ENCODE results near the gene ARHGAP28.

Gene ARHGAP28

DNA sequence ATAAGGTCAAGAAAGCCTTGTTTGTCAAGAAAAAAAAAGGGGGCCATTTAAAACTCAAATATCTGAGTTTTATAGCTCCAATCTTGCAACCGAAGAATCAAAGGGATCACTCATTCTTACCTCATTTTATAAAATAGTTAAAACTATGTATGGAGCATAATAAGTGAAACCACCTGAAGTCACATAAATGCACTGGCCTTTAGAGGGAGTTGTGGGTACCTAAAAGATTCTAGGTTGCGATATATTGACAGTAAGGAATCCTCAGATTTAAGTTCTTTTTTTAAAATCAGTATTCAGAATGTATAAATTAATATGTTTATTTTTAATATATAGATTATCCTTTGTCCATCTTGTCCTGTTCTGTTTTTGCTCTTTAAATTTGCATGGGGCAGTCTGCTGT, 3.4 kb downstream of the ARHGAP28 start:
- no peak for DNase-seq (ENCODE audit: low read depth)

DNA sequence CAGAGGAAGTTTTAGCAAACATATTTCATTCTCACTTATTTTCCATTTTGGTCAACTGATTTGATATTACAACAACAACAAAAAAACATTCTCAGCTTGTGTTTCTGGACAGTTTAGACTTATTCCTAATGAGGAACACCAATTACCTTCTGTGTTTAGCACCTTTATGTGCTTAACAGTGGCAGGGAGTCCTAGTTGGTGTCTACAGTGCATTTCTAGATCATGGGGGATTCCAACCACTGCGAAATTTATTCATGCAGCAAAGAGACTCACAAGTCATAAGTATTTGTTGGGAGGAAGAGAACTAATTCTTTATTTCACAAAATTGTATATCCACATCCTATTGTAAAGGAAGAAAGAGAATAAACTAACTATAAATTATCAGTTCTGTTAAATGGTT, 4.2 kb downstream of the ARHGAP28 start:
- no peak for DNase-seq (ENCODE audit: low read depth)

DNA sequence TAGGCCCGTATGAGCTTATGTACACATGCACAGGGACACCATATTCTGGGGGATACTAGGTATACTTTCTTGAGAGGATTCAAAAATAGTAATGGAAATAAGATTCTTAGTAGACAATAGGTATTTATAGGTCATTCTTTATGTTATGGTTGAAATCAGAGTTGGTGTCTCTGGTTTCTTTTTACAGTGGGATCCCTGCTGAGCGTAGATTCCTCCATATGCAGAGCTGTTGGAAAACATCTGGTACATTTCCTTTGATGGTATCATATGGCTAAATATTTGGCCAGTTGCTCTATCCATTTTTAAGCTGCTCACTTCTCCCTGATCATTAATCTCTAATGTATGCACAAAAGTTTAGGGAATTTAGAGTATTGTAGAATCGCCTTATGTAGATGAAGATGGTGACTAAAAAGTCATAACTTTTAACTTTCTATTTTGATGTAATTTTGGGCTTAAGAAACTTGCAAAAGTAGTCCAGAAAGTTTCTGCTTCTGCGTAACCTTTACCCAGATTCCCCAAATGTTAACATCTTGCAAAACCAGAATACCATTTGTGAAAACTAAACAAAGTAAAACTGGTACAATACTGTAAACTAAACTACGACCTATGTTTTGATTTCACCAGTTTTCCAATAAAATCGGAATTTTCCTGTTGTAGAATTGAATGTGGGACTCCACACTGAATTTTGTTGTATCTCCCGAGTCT, 5.4 kb downstream of the ARHGAP28 start:
- DNase-seq (ENCODE audit: low read depth): no peak

DNA sequence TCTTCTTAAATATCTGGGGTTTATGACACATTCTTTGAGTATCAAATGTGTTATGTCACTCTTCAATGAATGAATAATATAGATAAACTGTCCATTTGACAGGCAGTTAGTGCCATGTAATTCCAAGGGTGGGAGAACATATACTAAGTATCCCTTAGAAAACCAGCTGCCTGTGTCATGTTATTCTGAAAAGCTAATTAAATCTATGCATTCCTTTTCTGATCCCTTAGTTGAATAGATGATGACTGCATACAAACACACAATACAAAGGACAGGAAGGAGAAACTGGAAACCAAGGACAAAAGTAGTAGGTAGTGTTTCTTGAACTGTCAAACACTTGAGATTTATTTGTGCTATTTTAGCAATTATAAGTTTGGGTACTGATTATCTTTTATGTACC, 8.3 kb downstream of the ARHGAP28 start:
- DNase-seq (ENCODE audit: low read depth): no peak

DNA sequence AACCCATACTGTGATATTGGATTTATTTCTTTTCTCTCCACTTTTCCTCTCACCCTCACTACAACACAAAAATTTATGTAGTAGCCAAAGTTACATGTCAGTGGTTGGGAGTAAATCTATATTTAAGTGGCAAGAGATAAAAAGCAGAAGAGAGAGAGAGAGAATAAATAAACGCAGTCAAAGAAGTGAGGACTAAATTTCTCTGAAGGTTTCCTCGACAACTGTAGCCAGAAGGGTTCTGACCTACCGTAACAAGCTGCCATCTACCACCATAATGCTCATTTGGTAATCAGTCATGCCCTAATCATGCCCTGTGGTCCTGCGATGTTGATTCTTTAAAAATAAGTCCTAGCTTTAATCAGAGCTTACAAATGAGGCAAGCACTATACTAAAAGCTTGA, 9.1 kb downstream of the ARHGAP28 start:
- DNase-seq (ENCODE audit: low read depth): no peak

DNA sequence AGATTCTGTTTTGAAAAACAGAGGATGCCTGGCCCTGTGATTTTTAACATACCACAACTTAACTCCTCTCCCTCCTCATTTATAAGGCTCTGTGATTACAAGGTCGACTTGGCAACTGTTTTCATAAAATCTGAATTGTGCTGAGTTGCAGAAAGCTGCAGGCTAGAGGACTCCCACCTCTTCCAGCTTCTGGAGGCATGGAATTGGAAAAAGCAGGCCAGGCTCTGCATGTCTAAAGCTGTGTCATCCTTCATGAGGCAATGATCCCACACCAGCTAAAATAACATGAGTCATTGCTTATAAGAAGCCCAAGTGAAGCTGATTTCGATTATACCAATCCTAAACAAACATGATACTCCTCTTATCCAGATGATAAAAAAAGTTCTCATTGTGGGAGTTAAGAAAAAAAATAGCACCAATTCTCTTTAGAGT, 11.7 kb downstream of the ARHGAP28 start:
- DNase-seq (ENCODE audit: low read depth): no peak

DNA sequence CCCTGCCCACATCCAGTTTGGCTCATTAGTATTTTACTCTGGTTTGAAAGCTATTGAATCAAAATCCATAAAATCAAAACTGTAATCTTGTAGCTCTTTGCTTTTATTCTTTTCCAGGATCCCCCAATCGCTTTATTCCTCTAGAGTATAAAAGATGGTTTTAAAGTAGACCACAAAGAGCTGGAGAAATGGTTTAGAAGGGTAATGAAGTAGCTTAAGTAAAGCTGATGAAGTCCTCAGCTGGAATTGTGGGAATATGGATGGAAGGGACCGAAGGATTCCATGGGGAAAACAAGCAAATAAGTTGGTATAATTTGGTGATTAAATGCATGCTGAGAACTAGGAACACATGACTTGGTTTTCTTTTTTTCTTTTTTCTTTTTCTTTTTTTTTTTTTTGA, 12.3 kb downstream of the ARHGAP28 start:
- no peak for DNase-seq (ENCODE audit: low read depth)

DNA sequence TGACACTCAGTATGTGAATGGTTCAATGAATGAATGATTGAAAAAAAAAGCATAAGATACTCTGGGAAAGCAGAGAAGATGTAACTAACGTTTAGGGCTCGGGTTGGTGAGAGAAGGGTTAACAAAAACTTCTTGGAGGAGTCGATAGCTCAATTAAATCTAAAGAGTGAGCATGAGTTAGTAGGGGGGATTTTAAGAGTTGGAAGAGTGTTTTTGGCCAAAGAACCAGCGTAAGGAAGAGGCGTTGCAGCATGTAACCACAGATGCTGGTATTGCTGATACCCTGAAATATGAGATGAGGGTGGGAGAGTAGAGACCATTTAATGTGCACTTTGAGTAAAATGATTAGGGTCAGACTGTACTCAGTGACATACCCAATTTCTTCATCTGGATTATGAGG, 14.5 kb downstream of the ARHGAP28 start:
- no peak for DNase-seq (ENCODE audit: low read depth)

DNA sequence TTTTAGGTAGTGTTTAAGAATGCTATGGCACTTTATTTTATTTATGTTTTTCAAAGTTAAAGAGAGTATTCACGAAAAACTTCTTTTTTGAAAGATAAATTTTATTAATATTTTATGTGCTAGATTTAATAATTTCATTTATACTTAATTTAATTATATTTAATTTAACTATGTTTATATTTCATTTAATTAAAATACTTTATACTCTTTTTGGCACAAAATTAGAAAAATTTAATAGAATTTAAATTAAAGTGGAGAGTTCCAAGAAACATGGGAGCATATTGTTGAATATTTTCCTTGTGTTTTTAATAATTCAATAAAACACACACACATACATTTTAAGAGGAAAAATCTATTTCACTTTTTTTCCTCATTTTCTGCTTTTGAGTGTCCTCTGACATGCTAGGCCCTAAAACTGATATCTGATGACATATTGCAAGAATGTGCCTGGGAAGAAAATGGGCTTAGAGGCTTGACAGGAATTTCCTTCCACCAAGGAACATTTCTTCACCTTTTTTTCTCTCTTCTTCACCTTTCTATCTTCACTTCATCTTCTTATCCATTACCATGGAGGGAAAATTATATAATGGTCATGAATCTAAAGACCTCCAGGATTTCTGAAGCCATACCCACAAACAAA, 15.4 kb downstream of the ARHGAP28 start:
- no peak for DNase-seq (ENCODE audit: low read depth)

DNA sequence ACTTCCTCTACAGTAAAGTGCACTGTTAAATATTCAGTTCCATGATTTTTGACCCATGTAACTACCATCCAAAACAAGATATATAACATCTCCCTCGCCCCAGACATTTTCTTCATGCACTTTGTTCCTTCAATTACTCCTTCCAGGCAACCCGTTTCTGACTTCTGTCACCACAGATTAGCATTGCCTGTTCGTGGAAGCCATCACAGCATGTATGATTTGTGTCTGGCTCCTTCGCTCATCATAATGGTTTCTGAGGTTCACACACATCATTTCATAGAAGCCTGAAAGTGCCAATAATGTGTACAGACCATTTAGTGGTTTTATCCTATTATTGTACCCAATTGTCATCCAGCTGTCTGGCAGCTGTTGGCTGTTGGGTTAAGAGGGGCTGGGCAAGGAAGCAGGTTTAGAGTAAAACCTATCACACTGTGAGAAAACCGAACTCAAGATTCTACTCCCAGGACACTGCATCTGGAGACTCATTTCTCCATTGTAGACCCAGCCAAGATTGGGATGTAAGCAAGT, 16.1 kb downstream of the ARHGAP28 start:
- no peak for DNase-seq (ENCODE audit: low read depth)

DNA sequence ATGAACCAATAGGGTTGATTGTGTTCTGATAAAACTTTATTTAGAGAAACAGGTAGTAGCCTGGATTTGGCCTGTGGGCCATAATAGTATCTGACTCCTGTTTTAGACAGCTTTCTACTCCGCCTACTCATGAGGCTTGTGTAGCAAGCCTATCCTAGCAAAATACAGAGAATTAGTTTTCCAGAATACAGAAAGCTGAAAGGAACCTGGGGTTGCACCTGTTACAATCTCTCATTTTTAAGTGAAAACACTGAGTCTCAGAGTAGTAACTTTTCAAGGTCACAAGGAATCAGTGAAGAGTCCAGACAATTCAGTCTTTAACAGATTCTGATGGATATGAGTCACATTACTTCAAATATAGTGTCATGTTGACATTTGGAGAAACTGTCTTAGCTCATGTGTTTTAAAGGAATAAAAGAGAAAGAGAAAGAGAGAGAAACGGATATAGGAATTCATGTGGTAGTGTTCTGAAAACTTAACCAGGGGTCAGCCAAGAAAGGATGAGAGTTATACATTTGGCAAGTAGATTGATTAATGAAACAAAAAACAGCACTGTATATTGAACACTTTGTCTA, 17.0 kb downstream of the ARHGAP28 start:
- DNase-seq (ENCODE audit: low read depth): no peak

DNA sequence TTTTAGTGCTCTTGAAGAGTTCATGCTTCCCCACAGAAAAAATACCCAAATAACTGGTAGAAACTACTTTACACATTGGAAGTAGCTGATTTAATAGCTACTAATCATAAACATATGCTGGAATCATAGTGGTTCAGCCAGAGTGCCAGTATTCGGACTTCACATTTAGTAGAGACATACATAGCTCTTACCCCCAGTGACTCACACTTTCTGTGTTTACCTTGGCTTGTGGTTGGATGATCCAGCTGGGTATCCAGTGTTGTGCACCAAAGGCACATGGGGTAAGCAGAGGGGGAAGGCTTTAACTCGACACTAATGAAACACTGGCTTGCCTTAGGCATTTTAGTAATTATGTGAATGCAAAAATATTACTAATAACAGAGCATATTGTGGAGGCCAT, 18.1 kb downstream of the ARHGAP28 start:
- DNase-seq (ENCODE audit: low read depth): no peak

DNA sequence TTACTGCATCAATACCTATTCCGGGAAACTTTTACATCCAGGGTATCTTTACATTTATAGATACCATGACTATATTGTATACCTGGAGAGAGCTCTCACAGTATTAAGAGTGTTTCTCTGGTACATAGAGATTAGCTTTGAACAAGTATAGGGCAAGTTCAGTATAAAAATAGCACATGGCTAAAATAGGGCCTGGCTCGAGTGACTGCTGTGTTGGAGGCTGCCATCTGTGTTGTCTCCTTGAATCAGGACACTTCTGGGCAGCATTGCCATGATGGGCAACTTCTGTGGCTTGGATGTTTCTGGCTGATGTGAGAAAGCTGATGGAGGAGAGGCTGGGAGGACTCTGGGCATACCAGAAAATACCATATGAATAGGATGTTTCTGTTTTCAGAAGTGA, 18.7 kb downstream of the ARHGAP28 start:
- DNase-seq (ENCODE audit: low read depth): no peak

DNA sequence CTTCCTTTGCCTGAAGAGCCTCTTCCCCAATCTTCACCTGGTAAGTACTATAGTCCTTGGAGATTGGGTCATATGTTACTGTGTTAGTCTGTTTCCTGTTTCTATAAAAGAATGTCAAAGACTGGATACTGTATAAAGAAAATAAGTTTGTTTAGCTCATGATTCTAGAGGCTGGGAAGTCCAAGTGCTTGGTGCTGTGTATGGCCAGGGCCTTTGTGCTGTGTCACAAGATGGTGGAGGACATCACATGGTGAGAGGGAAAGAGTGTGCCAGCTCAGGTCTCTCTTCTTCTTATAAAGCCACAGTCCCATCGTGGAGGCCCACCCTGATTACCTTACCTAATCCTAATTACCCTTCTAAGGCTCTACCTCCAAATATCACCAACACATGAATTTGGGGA, 20.9 kb downstream of the ARHGAP28 start:
- no peak for DNase-seq (ENCODE audit: low read depth)

DNA sequence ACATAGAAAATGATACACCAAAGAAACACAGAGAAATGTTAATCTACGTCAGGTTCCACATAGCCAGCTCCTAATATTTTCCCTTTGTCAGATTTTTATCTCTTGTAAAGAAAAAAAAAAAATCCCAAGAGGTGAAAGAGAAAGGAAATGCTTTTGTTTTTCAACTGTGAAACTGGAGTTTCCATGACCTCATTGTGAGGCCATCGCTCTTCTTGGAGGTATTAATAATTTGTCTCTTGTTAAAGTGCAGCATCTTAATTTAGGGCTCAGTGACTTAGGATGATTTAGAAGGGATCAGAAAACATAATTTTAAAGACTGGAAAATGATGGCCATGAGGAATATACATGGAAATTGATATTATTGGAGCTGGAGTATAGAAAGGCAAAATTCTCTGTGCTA, 21.7 kb downstream of the ARHGAP28 start:
- no peak for DNase-seq (ENCODE audit: low read depth)

DNA sequence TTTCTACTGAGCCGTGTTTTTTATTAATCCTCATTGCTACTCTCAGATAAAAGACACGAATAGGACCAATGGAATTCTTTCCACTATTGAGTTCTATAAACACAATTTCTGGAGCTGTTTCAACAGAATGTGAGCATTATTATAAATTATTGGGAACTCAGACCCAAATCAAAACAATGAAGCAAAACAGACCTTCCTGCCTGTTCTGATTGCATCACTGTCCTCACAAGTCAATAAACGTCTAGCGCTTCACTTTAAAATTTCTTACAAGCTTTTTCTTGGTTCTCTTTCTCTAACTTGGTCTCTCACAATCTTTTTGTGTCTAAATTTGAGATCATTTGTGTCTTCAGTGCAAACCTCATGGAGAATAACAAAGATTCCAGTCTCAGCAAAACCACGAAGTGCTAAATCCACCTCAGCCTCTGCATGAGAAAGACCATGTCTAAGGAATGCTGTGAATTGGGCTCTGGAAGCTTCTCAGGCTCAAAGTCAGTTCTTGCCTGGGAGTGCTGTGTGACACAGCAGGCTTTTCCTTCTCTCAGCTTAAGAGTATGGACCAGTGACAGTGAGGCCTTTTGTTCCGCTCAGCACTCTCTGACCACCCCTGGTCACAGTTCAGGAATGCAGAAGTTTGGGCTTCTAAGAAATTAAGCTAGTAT, 22.8 kb downstream of the ARHGAP28 start:
- no peak for DNase-seq (ENCODE audit: low read depth)

DNA sequence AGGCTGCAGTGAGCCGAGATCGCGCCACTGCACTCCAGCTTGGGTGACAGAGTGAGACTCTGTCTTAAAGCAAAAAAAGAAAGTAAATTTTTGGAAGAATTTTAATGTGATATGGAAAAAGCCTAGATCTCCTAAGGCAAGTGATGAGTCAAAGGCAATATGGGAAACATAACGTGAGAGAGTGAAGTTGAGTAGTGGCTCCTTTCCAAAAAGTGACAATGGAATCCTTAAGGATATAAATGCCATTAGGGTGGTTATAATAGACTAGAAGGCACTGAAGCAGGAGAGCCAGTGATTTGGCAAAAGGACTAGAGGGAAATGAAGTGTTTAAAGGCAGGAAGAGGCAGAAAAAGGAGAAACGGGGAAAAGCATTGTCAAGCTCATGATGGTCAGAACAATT, 25.6 kb downstream of the ARHGAP28 start:
- no peak for DNase-seq (ENCODE audit: low read depth)

DNA sequence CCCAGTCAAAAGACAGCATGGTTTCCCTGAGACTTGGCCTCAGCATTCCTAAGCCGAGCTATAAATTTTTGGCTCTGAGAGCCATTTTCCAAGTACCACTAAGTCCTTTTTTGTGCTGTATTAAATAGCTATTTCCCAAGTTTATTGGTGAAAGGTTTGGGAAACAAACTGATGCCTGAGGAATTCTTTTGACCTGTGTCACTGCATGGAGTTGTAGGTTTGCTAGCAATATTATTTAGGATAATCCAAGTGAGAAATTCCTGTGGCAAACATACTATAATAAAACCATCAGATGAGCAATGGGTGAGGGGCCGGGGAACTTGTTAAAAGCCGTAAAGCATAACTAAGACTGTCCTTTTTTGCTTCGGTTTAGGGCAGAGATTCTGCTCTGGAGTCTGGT, 28.4 kb downstream of the ARHGAP28 start:
- DNase-seq (ENCODE audit: low read depth): no peak

DNA sequence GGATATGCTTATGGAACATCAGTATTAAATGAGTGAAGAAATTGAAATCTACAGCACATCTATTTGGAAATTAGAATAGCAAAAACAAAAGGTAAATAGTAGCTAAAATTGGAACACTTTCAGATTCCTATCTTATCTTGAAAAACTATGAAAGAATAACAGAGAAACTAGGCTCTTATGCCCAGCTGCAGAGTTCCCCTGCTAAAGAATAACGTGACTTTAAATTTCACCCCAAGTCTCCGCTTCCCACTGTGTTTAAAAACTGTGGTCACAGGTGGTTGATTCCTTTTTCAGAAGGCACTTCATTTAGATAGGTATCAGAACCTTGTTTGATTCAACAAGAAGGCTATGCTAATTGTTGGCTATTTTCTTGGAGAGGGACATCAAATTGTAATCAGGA, 30.1 kb downstream of the ARHGAP28 start:
- no peak for DNase-seq (ENCODE audit: low read depth)

DNA sequence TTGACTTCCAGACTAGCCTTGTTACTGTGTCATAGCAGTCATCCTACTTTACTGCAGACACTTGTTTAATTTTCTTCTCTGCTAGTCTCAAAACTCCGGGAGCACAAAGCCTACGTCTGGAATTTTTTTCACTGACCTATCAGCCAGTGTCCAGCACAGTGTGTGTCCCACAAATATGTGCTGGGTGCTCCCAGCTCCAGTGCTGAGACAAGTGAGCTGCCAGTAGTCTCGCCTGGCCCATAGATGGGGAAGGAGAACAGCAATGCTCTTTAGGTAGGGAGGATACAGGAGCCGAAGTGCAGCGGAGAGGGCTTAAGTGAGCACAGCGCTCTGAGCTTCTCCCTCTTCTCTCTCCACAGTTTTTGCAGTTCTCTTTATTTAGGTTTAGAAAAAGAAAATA, 34.0 kb downstream of the ARHGAP28 start:
- no peak for DNase-seq (ENCODE audit: low read depth)

DNA sequence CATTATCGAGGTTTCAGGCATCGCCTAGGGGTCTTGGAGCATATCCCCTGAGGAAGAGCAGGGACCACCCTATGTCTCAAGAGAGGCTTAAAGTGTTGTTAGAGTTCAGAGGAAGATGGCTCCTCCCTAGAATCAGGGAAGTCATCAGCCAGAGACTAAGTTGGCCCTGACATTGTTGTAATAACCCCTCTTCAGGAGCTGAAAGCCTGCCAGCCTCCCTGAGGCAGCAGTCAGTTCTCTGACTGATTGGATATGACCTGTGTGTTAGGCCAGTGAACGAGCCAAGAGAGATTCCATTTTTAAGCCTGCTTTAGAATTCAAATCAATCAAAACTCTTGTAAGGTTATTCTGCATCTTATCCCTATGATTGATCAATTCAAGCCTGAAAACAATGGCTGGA, 34.9 kb downstream of the ARHGAP28 start:
- DNase-seq (ENCODE audit: low read depth): no peak

DNA sequence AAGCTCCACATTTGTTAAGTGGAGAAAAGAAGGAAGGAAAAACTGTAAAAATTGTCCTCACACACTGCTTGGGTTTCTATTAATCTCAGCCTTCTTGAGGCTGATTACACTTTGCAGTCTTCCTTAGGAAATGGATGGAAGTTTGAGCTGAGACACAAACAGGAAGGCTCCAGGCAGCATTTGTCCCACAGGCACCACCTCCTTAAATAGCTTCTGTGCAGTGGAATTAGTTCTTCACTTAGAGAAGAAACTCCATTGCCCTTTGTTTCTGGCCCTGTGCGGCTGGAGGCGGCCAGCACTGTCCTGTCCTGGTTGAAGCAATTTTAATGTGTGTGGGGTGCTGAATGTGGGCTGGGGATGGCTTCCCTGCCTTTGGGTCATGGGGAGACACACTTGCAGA, 44.3 kb downstream of the ARHGAP28 start:
- no peak for DNase-seq (ENCODE audit: low read depth)

DNA sequence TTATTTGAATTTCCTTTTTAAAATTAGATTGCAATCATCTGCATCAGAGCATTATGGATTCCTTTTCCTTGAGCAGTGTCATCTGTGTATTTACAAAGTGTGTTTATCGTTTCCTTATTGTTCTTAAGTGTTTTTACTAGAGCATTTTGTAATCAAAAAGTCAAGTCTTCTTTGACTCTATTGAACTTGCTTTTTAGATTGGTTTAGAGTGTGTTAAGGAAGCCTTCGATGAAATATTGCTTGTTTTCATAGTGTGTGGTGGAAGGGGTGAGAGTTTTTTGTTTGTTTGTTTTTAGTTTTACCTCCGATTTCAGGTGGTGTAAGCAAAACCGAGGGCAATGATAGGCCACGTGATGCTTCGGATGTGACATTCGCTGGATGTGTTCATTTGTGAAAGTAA, 45.7 kb downstream of the ARHGAP28 start:
- DNase-seq (ENCODE audit: low read depth): no peak

All from CMK (cell line).